Stimulated activated CD8-positive, alpha-beta memory T cell treated with anti-CD3 and anti-CD28 coated beads, Interleukin-12 subunit alpha, Interleukin-12 subunit beta, amount 100 ng/mL, for 1 hour (primary cell): ENCODE data around the gene SNX15.
"Not testable (repeated sequence)": the region's sequence is repeated elsewhere in the genome, so short reads cannot be mapped to it uniquely, and the experiment has no call there.

Source experiments
- DNase-seq: peaks from one replicate; pipeline ENCODE4 v3.0.0-alpha.2; 2020; ENCODE audit warnings: low read depth

SNX15 gene

DNA sequence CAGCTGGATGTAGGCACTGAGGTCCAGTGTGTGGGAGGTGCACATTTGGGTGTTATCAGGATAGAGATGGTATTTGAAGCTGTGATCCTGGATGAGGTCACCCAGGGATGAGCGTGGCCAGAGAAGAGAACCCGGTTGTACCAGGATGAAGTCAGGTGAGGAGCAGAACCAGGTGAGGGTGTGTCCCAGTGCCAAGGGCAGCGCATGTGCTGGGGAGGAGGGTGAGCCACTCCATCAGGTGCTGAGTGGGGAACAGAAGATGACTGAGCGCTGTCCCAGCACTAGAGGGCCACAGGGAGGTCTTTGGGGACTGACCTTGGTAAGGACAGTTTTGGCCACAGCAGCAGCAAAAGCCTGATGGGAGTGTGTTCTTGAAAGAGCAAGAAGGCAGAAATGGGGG, 10.5 kb upstream of the SNX15 start:
- DNase-seq, result no peak

DNA sequence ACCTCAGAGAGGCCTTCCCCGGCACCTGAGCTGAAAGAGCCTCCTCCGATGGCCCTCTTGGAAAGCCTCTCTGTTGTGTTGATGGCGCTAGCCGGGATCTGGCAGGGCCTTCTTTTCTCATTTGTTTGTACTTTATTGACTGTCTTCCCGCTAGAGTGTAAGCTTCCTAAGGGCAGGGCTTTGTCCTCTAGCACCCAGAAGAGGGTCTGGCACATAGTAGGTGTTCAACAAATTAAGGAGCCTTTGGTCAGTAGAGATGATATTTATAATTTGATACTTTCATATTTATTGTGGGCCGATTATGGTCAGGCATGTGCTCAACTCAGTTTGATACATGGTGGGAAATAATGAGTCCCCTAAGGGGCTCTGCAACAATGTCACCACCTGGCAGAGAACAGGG, 9.3 kb upstream of the SNX15 start:
- DNase-seq, result no peak

DNA sequence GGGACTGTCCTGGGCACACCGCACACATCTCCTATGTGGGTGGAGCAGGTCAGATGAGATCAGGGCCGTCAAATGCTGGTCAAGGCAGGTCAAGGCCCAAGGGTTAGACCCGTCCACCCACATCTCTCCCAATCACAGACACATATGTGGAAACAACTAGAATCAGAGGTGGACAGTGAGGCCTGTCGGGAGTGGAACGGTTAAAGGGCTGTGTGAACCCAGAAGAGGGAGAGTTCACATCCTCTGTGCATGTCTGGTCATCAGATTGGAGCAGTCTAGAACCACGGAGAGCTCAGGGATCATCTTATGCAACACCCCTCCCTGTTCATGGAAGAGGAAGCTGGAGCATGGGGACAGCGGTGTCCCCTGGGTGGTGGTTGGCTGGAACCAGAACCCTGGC, 7.4 kb upstream of the SNX15 start:
- DNase-seq, result no peak

DNA sequence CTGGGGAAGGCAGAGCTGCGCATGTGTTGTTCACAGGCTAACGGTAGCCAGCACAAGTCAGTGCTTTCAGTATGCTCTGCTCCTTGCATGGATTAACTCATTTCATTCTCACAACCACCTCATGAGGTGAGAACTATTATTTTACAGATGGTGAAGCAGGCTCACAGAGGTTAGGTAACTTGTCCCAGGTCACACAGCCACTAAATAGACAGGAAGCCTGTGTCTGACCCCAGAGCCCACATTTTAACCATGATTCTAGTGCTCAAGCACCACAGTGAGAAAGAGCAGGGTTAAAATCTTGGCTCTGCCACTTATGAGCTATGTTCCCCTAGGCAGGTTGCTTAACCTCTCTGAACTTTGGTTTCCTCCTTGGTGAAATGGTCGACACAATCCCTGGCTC, 6.2 kb upstream of the SNX15 start:
- DNase-seq, result no peak

- DNase-seq, result no peak
Observed at GRCh38 chr11:65021509-65021908, 5.7 kb upstream of the SNX15 start.

- DNase-seq, result not testable (repeated sequence)
Observed at GRCh38 chr11:65023502-65023901, 3.7 kb upstream of the SNX15 start.

DNA sequence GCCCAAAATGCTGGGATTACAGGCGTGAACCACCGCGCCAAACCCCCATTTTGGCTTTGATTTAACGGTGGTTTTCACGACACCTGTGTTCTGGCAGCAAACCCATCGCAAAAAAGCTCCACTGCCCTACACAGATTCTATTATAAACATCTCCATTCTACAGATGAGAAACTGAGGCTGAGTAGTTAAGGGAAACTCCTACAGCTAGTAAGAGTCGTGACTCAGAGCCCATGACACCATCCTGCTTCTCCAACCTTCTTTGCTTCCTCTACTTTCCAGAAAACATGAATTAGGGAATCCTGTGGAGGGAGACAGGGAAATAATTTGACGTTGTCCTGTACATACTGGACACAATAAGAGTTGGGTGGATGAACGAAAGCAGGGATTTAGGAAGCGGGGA, 429 bp upstream of the SNX15 start:
- DNase-seq, result no peak

GRCh38 chr11:65032216-65032615, 5.0 kb downstream of the SNX15 start:
- no peak for DNase-seq

DNA sequence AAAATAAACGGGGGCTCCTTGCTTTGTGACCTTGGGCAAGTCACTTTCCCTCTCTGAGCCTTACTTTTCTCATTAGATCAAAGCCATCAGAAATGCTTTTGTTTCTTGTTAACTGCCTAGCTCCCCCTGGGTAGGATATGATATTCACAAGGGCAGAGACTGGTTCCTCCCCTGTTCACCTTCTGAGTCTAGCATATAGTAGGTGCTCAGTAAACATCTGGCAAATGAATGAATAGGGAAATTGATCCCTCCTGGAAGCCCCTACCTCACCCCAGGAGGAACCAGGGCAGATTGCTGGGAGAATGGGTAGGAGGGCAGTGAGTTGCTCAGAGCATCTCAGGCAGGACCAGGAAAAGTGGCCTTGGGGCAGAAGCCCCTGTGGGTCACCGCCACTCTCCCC, 7.2 kb downstream of the SNX15 start:
- no peak for DNase-seq

DNA sequence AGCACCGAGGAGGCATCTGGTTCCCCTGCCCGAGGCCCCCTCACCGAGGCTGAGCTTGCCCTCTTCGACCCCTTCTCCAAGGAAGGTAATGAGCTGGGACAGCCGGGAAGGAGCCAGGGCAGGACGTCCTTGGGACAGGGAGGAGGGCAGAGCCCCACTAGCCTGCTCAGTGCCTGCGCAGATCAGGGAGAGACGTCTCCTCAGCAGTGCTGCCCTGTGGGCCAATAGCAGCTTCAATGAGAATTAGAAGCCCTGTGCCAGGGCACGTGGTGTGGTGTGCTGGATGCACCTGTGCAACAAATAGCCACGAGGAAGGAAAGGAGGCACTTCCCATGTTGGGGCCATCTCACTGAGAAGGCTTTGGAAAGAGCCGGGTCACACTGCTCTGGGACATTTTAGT, 8.3 kb downstream of the SNX15 start:
- no peak for DNase-seq

DNA sequence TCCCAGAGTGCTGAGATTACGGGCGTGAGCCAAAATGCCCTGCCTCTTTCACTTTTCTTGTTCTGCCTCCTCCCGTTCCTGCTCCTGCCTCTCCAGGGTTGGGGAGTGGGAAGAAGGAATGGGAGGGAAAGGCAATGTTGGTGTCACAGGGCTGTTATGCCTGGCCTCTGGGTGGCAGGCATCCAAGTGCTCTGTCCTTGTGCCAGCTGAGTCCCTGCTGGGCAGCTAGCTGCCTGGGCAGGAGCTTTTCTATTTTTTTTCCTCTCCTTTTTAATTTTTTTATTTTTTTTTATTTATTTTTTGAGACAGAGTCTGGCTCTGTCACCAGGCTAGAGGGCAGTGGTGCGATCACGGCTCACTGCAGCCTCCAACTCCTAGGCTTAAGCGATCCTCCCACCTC, 9.7 kb downstream of the SNX15 start:
- no peak for DNase-seq

DNA sequence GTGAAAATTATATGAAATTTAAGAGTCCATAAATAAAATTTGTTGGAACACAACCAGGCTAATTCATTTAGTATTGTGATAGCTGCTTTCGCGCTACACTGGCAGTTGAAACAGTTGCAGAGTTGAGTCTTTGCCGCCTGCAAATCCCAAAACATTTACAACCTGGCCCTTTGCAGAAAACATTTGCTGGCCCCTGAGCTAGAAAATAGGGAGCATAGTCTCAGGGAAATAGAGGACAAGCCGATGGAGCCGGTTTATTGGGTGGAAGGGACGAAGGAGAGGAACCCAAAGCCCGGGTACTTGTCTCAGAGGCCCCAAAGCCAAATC, 13.2 kb downstream of the SNX15 start:
- DNase-seq, result no peak

DNA sequence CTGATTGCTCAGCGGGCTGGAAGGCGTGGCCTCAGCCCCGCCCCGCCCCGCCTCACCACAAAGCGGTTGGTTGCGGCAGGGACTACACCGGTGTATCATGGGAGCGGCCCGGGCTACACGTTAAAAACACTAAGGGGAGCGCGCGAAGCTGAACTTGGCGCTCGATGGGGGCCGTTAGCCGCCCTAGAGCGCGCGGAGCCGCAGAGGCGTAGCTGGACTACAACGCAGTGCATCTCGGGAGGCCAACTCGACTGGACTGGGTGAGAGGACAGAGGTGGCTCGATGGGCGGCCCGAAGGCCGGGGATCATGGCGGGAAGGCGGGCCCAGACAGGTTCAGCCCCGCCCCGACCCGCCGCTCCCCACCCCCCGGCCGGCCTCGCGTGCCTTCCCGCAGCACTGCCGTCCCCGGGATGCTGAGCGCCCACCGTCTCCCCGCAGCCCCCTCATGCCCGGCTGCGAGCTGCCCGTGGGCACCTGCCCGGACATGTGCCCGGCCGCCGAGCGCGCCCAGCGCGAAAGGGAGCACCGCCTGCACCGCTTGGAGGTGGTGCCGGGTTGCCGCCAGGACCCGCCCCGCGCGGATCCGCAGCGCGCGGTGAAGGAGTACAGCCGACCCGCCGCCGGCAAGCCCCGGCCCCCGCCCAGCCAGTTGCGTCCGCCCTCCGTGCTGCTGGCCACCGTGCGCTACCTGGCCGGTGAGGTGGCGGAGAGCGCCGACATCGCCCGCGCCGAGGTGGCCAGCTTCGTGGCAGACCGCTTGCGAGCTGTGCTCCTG, 13.8 kb downstream of the SNX15 start, which contains the start of gene SAC3D1:
Gene SAC3D1, plus strand, starts transcription at position 364 of the 776 bp plus-strand sequence. Its CDS starts 83 bp downstream, at position 447.
- peak; percentile 72 for DNase-seq

- no peak for DNase-seq
Observed at GRCh38 chr11:65042891-65043290, 15.7 kb downstream of the SNX15 start.

- DNase-seq, result no peak
Observed at GRCh38 chr11:65043881-65044501, 16.8 kb downstream of the SNX15 start.

DNA sequence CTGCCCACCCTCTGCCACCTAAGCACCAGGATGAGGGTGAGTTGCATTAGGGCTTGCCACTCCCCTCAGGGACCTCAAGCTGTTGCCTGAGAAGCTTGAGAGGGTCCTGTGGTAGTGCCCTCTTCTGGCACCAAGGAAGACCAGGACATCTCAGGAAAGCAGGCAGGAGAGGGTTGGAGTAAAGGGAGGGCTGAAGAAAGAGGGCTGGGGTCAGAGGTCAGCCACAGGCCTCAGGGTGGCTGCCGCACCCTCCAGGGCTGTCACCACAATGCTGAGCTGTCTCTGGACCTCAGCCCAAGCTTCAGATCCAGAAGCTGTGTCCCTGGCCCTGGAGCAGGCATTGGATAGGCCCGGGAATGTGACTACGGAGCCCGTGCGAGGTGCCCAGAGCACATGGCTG, 17.8 kb downstream of the SNX15 start:
- no peak for DNase-seq

DNA sequence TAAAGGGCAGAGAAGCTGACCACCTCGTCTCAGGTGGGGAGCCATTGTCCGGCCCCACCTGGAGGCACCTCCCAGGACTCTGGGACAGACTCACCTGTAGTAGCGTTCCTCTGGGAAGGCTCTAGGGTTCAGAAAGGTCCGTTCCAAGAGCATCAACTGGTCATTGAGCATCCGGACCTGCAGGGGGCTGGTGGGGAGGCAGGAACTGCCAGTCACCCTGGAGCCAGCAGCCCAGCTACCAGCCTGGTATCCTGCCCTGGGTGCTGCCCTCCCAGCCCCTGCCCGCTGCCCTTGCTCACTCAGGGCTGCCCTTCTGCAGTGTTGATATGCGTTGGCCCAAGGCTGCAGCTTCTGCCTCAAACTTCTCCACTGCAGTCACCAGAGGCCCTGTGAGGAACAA, 18.5 kb downstream of the SNX15 start:
- no peak for DNase-seq

- no peak for DNase-seq
Observed at GRCh38 chr11:65047581-65048422, 20.6 kb downstream of the SNX15 start.

GRCh38 chr11:65051398-65051858, 24.2 kb downstream of the SNX15 start:
- no peak for DNase-seq

DNA sequence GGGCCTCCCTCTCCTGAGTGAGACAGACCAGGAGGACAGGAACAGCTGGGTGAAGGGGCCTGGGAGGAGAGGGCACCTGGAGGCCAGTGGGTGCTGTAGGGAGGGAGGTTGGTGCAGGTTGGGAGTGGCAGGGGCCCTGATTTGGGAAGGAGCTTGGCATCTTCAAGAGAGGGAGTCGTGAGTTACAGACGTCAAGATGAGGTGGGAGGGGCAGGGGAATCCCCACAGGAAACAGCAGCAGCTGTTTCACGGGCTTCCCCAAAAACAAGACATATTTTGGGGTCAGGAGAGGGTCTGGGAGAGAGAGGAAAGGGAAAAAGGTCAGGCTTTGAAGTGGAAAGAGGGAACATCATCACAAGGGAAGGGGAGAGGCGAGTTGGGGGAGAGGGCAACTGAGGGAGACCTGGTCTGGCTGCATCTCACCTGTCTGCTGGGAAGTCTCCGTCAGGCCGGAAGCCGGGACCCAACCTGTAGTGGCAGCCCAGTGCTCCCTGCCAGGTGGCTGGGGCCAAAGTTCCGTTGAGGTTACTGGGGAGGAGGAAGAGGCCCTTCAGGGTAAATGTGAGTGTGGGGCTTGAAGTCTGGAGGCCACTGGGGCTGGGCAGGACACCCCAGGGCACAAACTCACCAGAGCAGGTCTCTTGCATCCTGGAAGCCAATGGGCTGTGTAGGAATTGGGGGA, 26.7 kb downstream of the SNX15 start:
- no peak for DNase-seq

DNA sequence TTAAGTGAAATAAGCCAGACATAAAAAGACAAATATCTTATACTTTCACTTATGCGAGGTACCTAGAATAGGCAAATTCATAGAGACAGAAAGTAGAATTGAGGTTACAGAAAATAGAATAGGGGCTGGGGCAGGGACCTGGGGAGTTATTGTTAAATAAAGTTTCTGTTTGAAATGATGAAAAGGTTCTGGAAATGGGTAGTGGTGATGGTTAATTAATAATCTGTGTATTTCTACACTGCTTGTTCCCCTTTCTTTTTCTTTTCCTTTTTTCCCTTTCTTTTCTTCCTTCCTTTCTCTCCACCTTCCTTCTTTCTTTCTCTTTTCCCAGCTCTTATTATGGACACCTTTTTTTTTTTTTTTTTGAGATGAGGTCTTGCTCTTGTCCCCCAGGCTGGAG, 28.3 kb downstream of the SNX15 start:
- no peak for DNase-seq

DNA sequence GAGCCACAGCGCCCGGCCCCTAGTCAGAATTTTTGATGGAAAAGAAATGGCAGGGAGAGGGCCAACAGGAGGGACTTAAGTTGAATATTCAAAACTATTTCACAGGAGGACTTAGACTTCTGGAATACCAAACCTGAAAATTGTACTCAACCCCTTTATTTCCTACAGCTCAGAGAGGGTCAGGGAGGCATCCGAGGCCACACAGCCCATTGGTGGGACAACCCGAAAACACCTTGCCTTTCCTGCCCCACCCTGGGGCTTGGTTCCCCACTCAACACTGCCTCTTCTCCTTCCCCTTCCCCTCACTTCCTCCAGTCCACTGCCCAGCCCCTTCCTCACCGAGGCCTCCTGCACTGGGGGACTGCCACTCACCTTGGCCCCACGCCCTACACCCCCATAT, 29.8 kb downstream of the SNX15 start:
- DNase-seq, result no peak
